GM23338 (cell line): ENCODE results near the gene RFXANK. TPM values are rescaled to one million over a fixed set of nuclear protein-coding genes. Genes with fewer than 3 reads are reported as not detected.
A peak's percentile ranks its signal among the peaks of the same experiment; 100 is the strongest.

Experiments
- ATAC-seq: fragments of 200-7000 bp; cut with Tn5 transposase; 3 replicates; pipeline ENCODE4 v1.9.1; 2020
- DNase-seq: peaks from one replicate; pipeline ENCODE4 v3.0.0-alpha.2; 2015; ENCODE audit warnings: low spot score
- H2AFZ ChIP-seq: fragments of 200-600 bp; sonication (generic); 2 replicates; pipeline ENCODE4 v1.8.0; 2016; ENCODE audit warnings: antibody characterized with exemption, mild to moderate bottlenecking, moderate library complexity
- H3F3A ChIP-seq: fragments of 200-600 bp; sonication (generic); replicated peaks from 2 replicates; pipeline ENCODE4 v1.8.0; 2017; ENCODE audit warnings: antibody characterized with exemption, mixed run types, low read depth
- H3K27ac ChIP-seq: fragments of 200-600 bp; sonication (generic); 2 replicates; pipeline ENCODE4 v1.6.1; 2016; ENCODE audit warnings: low read depth
- H3K27me3 ChIP-seq: fragments of 200-600 bp; sonication (generic); 2 replicates; pipeline ENCODE4 v1.8.0; 2016; ENCODE audit warnings: mild to moderate bottlenecking, mixed run types, moderate library complexity; ENCODE audit not compliant: insufficient read depth
- H3K36me3 ChIP-seq: fragments of 200-600 bp; sonication (generic); 2 replicates; pipeline ENCODE4 v1.8.0; 2016; ENCODE audit warnings: mild to moderate bottlenecking; ENCODE audit not compliant: insufficient read depth
- H3K4me1 ChIP-seq: fragments of 200-600 bp; sonication (generic); 2 replicates; pipeline ENCODE4 v1.8.0; 2016; ENCODE audit warnings: mild to moderate bottlenecking, moderate library complexity; ENCODE audit not compliant: insufficient read depth
- H3K4me2 ChIP-seq: fragments of 200-600 bp; sonication (generic); 2 replicates; pipeline ENCODE4 v1.7.1; 2017; ENCODE audit warnings: mixed run types
- H3K4me3 ChIP-seq: fragments of 200-600 bp; sonication (generic); 2 replicates; pipeline ENCODE4 v1.6.1; 2016; ENCODE audit warnings: mixed run types
- H3K79me2 ChIP-seq: fragments of 200-600 bp; sonication (generic); replicated peaks from 2 replicates; pipeline ENCODE4 v1.8.0; 2017; ENCODE audit warnings: mild to moderate bottlenecking; ENCODE audit not compliant: insufficient read depth
- H3K9me2 ChIP-seq: fragments of 200-600 bp; sonication (generic); 2 replicates; pipeline ENCODE4 v1.8.0; 2017; ENCODE audit not compliant: insufficient read depth
- H4K20me1 ChIP-seq: fragments of 200-600 bp; sonication (generic); replicated peaks from 2 replicates; pipeline ENCODE4 v1.8.0; 2017; ENCODE audit warnings: mild to moderate bottlenecking; ENCODE audit not compliant: insufficient read depth
- H3K27ac Mint-ChIP-seq: 2 replicates; pipeline ENCODE4 v1.8.0; 2020; ENCODE audit warnings: inconsistent platforms, mild to moderate bottlenecking, moderate library complexity, mixed read lengths
- H3K27me3 Mint-ChIP-seq: 3 replicates; pipeline ENCODE4 v1.8.0; 2022; ENCODE audit warnings: low read depth, mild to moderate bottlenecking, moderate library complexity, mixed read lengths, inconsistent platforms; ENCODE audit not compliant: insufficient read depth, poor library complexity
- H3K36me3 Mint-ChIP-seq: 3 replicates; pipeline ENCODE4 v1.8.0; 2021; ENCODE audit warnings: low read depth, mild to moderate bottlenecking, inconsistent platforms, moderate library complexity, mixed read lengths
- H3K4me1 Mint-ChIP-seq: 3 replicates; pipeline ENCODE4 v1.8.0; 2020; ENCODE audit warnings: mild to moderate bottlenecking, inconsistent platforms, mixed read lengths
- H3K4me3 Mint-ChIP-seq: 3 replicates; pipeline ENCODE4 v1.8.0; 2021; ENCODE audit warnings: moderate library complexity, mild to moderate bottlenecking, inconsistent platforms, mixed read lengths
- H3K9me3 Mint-ChIP-seq: 3 replicates; pipeline ENCODE4 v1.8.0; 2020; ENCODE audit warnings: moderate library complexity, mild to moderate bottlenecking, inconsistent platforms, mixed read lengths
- CREB1 ChIP-seq: fragments of 250-450 bp; sonication (Bioruptor Pico); IDR thresholded peaks from 2 replicates; pipeline ENCODE4 v1.5.0; 2020; ENCODE audit warnings: low read depth, mild to moderate bottlenecking, moderate library complexity
- NANOG ChIP-seq: IDR thresholded peaks from 2 replicates; pipeline ENCODE4 v1.6.1; 2016; ENCODE audit warnings: antibody characterized with exemption, borderline replicate concordance
- POLR2AphosphoS5 ChIP-seq: IDR thresholded peaks from 2 replicates; pipeline ENCODE4 v1.6.1; 2016; ENCODE audit warnings: antibody characterized with exemption, low read depth
- polyA plus RNA-seq: library from polyadenylated mRNA; unstranded; fragments of >200 nt; fragmentation: Nextera tagmentation; extraction: Ambion mirVana; gene quantifications from 2 replicates; pipeline ENCODE4 v1.2.1, GENCODE V29; 2016
- total RNA-seq: library from RNA; depleted of rRNA; stranded (reverse); fragments of >200 nt; shearing (Covaris generic); gene quantifications from 2 replicates; pipeline ENCODE4 v1.2.3, GENCODE V29; 2014
- TF ChIP-seq, protein P1 (sequence below): fragments of 250-450 bp; sonication (Bioruptor Pico); IDR thresholded peaks from 2 replicates; pipeline ENCODE4 v1.5.0; 2020; ENCODE audit warnings: mild to moderate bottlenecking, moderate library complexity
- TF ChIP-seq, protein P2 (sequence below): IDR thresholded peaks from 2 replicates; pipeline ENCODE4 v1.6.1; 2016; ENCODE audit warnings: antibody characterized with exemption

Gene RFXANK
- total and polyA plus RNA-seq, 2 experiments from 2014 or later, result 54.3 to 124 TPM

DNA sequence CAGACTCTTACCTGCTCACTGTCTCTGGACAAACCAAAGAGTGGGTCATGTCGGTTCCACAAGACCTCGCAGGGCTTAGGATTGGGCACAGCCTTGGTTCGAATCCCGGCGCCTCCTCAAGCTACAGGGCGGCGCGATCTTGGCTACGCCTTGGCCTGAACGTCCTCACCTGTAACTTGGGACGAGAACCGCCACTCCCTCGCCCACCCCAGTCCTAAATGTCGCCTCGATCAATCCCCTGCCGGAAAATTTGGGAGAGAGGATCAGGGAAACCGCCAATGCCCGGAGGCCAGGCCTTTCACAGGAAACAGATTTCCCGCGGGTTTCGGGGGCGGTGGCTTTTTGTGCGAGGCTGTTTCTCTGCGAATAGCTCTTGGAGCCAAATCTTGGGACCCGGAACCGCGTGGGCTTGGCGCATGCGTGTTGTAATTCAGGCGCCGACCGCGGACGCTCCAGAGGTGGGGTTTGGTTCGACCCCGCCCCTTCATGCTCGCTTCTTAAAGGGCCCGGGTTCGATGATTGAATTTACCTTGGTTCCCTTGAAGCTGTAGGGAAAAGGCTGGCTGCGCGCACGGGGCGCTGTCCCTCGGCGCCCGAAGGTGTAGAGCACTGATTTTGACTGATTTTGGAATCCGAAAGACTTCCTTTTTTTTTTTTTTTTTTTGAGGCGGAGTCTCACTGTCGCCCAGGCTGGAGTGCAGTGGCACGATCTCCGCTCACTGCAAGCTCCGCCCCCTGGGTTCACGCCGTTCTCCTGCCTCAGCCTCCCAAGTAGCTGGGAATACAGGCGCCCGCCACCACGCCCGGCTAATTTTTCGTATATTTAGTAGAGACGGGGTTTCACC is 11.2 kb downstream of the RFXANK start, which contains the start of gene NR2C2AP:
Gene NR2C2AP, minus strand, starts transcription at position 403 of the 845 bp plus-strand sequence. Its CDS starts 354 bp downstream, at position 49.
- H3K36me3 Mint-ChIP-seq, result peaks cover 30% of the 10 kb centered on the region
- peaks cover 55% of the 10 kb centered on the region for H3K27me3 Mint-ChIP-seq
- peaks cover 11% of the 10 kb centered on the region; the same call in 2 of the 3 replicates for H3K4me1 Mint-ChIP-seq
- ATAC-seq, result peak; percentile 84
- 0 out of 2 replicates have a peak within 1 kb of the TSS, but pooled peaks have one; percentile 37 for H3K27ac ChIP-seq
- peak within 1 kb of the TSS; percentile 96 for H3K4me3 ChIP-seq
- H3K79me2 ChIP-seq, result no peaks in the 10 kb centered on the region
- H3K4me1 ChIP-seq, result 0 out of 2 replicates have a peak, but pooled peaks cover 6% of the 10 kb centered on the region
- TF ChIP-seq POLR2AphosphoS5, result peak; percentile 45
- 0 out of 2 replicates have a peak, but pooled peaks have one; percentile 26 for TF ChIP-seq CREB1
- TF ChIP-seq, protein P1, sequence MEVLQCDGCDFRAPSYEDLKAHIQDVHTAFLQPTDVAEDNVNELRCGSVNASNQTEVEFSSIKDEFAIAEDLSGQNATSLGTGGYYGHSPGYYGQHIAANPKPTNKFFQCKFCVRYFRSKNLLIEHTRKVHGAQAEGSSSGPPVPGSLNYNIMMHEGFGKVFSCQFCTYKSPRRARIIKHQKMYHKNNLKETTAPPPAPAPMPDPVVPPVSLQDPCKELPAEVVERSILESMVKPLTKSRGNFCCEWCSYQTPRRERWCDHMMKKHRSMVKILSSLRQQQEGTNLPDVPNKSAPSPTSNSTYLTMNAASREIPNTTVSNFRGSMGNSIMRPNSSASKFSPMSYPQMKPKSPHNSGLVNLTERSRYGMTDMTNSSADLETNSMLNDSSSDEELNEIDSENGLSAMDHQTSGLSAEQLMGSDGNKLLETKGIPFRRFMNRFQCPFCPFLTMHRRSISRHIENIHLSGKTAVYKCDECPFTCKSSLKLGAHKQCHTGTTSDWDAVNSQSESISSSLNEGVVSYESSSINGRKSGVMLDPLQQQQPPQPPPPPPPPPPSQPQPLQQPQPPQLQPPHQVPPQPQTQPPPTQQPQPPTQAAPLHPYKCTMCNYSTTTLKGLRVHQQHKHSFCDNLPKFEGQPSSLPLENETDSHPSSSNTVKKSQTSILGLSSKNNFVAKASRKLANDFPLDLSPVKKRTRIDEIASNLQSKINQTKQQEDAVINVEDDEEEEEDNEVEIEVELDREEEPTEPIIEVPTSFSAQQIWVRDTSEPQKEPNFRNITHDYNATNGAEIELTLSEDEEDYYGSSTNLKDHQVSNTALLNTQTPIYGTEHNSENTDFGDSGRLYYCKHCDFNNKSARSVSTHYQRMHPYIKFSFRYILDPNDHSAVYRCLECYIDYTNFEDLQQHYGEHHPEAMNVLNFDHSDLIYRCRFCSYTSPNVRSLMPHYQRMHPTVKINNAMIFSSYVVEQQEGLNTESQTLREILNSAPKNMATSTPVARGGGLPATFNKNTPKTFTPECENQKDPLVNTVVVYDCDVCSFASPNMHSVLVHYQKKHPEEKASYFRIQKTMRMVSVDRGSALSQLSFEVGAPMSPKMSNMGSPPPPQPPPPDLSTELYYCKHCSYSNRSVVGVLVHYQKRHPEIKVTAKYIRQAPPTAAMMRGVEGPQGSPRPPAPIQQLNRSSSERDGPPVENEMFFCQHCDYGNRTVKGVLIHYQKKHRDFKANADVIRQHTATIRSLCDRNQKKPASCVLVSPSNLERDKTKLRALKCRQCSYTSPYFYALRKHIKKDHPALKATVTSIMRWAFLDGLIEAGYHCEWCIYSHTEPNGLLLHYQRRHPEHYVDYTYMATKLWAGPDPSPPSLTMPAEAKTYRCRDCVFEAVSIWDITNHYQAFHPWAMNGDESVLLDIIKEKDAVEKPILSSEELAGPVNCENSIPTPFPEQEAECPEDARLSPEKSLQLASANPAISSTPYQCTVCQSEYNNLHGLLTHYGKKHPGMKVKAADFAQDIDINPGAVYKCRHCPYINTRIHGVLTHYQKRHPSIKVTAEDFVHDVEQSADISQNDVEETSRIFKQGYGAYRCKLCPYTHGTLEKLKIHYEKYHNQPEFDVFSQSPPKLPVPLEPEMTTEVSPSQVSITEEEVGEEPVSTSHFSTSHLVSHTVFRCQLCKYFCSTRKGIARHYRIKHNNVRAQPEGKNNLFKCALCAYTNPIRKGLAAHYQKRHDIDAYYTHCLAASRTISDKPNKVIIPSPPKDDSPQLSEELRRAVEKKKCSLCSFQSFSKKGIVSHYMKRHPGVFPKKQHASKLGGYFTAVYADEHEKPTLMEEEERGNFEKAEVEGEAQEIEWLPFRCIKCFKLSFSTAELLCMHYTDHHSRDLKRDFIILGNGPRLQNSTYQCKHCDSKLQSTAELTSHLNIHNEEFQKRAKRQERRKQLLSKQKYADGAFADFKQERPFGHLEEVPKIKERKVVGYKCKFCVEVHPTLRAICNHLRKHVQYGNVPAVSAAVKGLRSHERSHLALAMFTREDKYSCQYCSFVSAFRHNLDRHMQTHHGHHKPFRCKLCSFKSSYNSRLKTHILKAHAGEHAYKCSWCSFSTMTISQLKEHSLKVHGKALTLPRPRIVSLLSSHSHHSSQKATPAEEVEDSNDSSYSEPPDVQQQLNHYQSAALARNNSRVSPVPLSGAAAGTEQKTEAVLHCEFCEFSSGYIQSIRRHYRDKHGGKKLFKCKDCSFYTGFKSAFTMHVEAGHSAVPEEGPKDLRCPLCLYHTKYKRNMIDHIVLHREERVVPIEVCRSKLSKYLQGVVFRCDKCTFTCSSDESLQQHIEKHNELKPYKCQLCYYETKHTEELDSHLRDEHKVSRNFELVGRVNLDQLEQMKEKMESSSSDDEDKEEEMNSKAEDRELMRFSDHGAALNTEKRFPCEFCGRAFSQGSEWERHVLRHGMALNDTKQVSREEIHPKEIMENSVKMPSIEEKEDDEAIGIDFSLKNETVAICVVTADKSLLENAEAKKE (CRISPR knock-in tag), result no peak
- TF ChIP-seq, protein P2, sequence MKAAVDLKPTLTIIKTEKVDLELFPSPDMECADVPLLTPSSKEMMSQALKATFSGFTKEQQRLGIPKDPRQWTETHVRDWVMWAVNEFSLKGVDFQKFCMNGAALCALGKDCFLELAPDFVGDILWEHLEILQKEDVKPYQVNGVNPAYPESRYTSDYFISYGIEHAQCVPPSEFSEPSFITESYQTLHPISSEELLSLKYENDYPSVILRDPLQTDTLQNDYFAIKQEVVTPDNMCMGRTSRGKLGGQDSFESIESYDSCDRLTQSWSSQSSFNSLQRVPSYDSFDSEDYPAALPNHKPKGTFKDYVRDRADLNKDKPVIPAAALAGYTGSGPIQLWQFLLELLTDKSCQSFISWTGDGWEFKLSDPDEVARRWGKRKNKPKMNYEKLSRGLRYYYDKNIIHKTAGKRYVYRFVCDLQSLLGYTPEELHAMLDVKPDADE, result no peak
- no peak for TF ChIP-seq NANOG
- no peaks in the 10 kb centered on the region; the same call in 1 of the 2 replicates for H4K20me1 ChIP-seq
- H3F3A ChIP-seq, result 0 out of 2 replicates have a peak, but pooled peaks cover 9% of the 10 kb centered on the region
- H3K27ac Mint-ChIP-seq, result peak within 1 kb of the TSS; percentile 93
- H3K9me3 Mint-ChIP-seq, result peaks cover 4% of the 10 kb centered on the region; the same call in 2 of the 3 replicates
- peaks cover 37% of the 10 kb centered on the region for H3K27me3 ChIP-seq
- H3K9me2 ChIP-seq, result no peaks in the 10 kb centered on the region
- peak; percentile 92 for DNase-seq
- peak within 1 kb of the TSS; percentile 92 for H3K4me2 ChIP-seq
- peak within 1 kb of the TSS; percentile 78; the same call in 1 of the 2 replicates for H2AFZ ChIP-seq
- H3K36me3 ChIP-seq, result no peaks in the 10 kb centered on the region
- peak within 1 kb of the TSS; percentile 93 for H3K4me3 Mint-ChIP-seq
